SJCRH30 (cell line): Measurements from ENCODE around the gene PDS5B. TPM values are rescaled to one million over a fixed set of nuclear protein-coding genes. Genes with fewer than 3 reads are reported as not detected.
"Not testable (repeated sequence)": the region's sequence is repeated elsewhere in the genome, so short reads cannot be mapped to it uniquely, and the experiment has no call there.

ENCODE experiments used
- DNase-seq, 2 experiments: peaks; one replicate each; pipeline ENCODE4 v3.0.0-alpha.2; 2015 to 2020
- H3K27ac ChIP-seq: fragments of 250-450 bp; sonication (Bioruptor Pico); 2 replicates; pipeline ENCODE4 v1.5.1; 2020; ENCODE audit warnings: mild to moderate bottlenecking, moderate library complexity
- H3K27me3 ChIP-seq: fragments of 250-450 bp; sonication (Bioruptor Pico); 2 replicates; pipeline ENCODE4 v1.5.1; 2020; ENCODE audit warnings: mild to moderate bottlenecking, moderate library complexity
- H3K36me3 ChIP-seq: fragments of 250-450 bp; sonication (Bioruptor Pico); 2 replicates; pipeline ENCODE4 v1.5.1; 2020; ENCODE audit warnings: mild to moderate bottlenecking, moderate library complexity
- H3K4me1 ChIP-seq: fragments of 250-450 bp; sonication (Bioruptor Pico); 2 replicates; pipeline ENCODE4 v1.5.1; 2020; ENCODE audit warnings: mild to moderate bottlenecking, moderate library complexity
- H3K4me3 ChIP-seq: fragments of 250-450 bp; sonication (Bioruptor Pico); 2 replicates; pipeline ENCODE4 v1.5.1; 2020; ENCODE audit warnings: mild to moderate bottlenecking, moderate library complexity
- H3K9me3 ChIP-seq: fragments of 250-450 bp; sonication (Bioruptor Pico); replicated peaks from 2 replicates; pipeline ENCODE4 v1.5.1; 2020; ENCODE audit warnings: mild to moderate bottlenecking, moderate library complexity
- total RNA-seq: library from RNA; depleted of rRNA; stranded (reverse); fragments of >200 nt; shearing (Covaris generic); gene quantifications from 2 replicates; pipeline ENCODE4 v1.2.3, GENCODE V29; 2014; rRNA removed

The PDS5B gene, protein sequence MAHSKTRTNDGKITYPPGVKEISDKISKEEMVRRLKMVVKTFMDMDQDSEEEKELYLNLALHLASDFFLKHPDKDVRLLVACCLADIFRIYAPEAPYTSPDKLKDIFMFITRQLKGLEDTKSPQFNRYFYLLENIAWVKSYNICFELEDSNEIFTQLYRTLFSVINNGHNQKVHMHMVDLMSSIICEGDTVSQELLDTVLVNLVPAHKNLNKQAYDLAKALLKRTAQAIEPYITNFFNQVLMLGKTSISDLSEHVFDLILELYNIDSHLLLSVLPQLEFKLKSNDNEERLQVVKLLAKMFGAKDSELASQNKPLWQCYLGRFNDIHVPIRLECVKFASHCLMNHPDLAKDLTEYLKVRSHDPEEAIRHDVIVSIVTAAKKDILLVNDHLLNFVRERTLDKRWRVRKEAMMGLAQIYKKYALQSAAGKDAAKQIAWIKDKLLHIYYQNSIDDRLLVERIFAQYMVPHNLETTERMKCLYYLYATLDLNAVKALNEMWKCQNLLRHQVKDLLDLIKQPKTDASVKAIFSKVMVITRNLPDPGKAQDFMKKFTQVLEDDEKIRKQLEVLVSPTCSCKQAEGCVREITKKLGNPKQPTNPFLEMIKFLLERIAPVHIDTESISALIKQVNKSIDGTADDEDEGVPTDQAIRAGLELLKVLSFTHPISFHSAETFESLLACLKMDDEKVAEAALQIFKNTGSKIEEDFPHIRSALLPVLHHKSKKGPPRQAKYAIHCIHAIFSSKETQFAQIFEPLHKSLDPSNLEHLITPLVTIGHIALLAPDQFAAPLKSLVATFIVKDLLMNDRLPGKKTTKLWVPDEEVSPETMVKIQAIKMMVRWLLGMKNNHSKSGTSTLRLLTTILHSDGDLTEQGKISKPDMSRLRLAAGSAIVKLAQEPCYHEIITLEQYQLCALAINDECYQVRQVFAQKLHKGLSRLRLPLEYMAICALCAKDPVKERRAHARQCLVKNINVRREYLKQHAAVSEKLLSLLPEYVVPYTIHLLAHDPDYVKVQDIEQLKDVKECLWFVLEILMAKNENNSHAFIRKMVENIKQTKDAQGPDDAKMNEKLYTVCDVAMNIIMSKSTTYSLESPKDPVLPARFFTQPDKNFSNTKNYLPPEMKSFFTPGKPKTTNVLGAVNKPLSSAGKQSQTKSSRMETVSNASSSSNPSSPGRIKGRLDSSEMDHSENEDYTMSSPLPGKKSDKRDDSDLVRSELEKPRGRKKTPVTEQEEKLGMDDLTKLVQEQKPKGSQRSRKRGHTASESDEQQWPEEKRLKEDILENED (N-terminal part only)
- total RNA-seq: 69.3 and 83.7 TPM in 2 replicates

DNA sequence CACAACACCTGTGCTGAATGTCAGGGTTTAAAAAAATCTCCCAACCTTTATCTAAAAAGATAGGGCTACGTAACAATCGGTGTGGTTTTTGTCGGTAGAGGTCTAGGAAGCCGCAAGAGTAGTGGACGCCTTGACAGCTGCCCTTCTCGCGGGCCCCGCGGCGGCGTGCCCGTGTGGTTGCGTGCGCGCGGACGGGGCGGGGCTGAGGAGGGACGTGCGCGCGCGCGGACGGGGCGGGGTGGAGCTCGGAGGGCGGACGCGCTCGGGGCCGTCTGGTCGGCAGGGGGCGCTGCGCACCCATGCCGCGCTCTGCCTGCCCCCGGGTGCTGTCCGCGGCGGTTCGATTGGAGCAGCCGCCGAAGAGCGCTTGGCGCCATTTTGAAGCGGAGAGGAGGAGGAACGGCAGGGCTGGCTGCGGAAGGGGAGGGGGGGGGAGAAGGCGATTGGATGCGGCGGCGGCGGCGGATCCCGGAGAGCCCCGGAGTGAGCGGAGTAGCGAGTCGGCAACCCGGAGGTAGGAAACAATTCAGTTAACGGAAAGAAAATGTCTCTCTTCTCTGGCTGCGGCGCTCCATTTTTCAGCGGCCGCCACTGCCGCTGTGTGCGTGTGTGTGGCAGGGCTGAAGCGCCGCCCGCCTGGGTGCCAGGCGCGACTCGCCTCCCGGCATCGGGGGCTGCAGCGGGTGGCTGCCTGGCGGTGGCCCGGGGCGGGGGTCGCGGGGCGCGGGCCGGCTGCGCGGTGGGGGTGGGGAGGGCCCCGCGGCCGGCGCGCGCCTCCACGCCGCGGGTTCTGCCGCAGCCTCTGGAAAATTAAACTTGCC lies at the start of gene PDS5B:
PDS5B (plus strand) TSS at position 373 of the 821 bp plus-strand sequence. CDS start 62,321 bp downstream, outside the sequence.
- Histone ChIP-seq H3K36me3 (no peaks in the 10 kb centered on the region), H3K9me3 (no peaks in the 10 kb centered on the region), H3K27me3 (no peaks in the 10 kb centered on the region), H3K4me3 (peak within 1 kb of the TSS; percentile 87), H3K4me1 (peaks cover 3% of the 10 kb centered on the region; the same call in 1 of the 2 replicates), H3K27ac (peak within 1 kb of the TSS; percentile 90)
- peak; percentile 95 to 96 for DNase-seq

DNA sequence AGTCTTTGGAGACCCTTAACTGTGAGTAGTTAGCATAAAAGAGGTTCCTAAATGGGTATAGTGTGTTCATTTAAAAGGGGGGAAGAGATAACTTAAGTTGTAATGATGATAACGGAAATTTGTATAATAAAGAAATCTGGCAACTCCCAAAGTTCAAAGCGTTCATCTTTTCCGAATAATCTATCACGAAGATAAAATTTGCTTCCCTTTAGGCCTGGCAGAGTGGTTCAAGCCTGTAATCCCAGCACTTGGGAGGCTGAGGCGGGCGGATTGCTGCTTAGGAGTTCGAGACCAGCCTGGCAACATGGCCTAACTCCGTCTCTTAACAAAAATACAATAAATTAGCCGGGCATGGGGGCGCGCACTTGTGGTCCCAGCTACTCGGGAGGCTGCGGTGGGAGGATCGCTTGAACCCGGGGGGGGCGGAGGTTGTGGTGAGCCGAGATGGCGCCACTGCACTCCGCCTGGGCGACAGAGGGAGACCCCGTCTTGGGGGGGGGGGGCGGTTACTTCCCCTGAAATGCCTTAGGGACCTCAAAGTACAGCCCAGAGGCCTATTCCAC lies 48.6 kb upstream of the PDS5B start:
- no peaks in the 10 kb centered on the region for H3K9me3 ChIP-seq
- H3K27ac ChIP-seq: peak overlapping the region; percentile 62
- H3K27me3 ChIP-seq: no peaks in the 10 kb centered on the region
- no peaks in the 10 kb centered on the region; the same call in 1 of the 2 replicates for H3K4me1 ChIP-seq
- peak; percentile 46 to 51 for DNase-seq
- peaks cover 33% of the 10 kb centered on the region for H3K36me3 ChIP-seq
- H3K4me3 ChIP-seq: peak overlapping the region; percentile 78

DNA sequence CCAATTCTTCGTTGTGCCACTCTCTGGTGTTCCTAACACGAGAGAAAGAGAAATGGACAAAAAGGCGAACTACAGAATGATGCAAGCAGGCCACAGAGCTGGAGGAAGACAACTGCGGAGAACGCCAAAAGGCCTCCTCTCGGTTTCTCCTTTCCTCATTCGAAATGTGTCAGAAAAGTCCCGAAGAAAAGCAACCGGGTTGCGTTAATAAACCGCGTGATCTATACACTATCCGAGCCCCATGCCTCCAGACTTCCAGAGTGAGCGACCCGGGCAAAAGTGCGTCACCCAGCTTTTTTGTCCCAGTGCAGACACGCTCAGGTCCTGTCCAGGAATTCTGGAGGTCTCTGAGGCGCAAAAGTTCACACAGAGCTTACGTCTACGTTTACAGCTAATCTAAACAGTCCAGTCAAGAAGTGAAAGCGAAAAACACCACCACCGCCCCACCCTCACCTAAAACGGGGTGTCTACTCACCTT lies 48.1 kb upstream of the PDS5B start:
- no peaks in the 10 kb centered on the region; the same call in 1 of the 2 replicates for H3K4me1 ChIP-seq
- H3K36me3 ChIP-seq: peaks cover 33% of the 10 kb centered on the region
- no peaks in the 10 kb centered on the region for H3K9me3 ChIP-seq
- peak overlapping the region; percentile 78 for H3K4me3 ChIP-seq
- H3K27me3 ChIP-seq: no peaks in the 10 kb centered on the region
- H3K27ac ChIP-seq: peak overlapping the region; percentile 62
- peak in 1 of 2 experiments; percentile 45 for DNase-seq

DNA sequence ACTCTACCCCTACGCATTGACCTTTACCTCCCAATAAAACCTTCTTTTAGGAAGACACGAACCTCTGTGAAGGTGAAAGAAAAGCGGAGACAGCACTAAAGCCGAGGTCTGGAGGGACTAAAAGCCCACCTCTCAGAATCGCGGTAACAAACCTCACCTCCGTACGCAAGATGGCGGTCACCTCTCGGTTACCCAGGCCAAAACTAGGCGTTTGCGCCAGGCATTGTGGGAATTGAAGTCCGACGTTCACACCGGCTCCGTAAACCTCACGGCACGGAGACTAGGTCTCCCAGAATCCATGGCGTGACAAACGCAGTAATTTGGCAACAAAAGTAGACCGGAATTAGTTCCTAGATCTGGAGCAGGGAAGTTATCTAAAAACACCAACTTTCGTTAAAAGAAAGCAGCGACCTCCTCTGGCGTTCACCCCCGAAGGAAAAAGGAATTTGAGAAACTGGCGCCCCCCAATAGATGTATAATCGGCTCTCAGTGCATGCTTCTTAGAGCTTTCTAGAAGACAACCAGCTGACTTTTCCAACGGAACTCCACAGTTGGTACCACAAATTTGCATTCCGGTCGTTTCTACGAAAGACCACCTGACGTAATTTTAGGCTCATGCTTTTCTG lies 47.5 kb upstream of the PDS5B start, which contains the start of gene N4BP2L2:
N4BP2L2 (minus strand) TSS at position 175 of the 626 bp plus-strand sequence. CDS start 1,768 bp downstream, outside the sequence.
- H3K9me3 ChIP-seq: no peaks in the 10 kb centered on the region
- peak within 1 kb of the TSS; percentile 78 for H3K4me3 ChIP-seq
- H3K27me3 ChIP-seq: no peaks in the 10 kb centered on the region
- H3K4me1 ChIP-seq: no peaks in the 10 kb centered on the region; the same call in 1 of the 2 replicates
- peak within 1 kb of the TSS; percentile 62 for H3K27ac ChIP-seq
- peak; percentile 96 to 99 for DNase-seq
- H3K36me3 ChIP-seq: peaks cover 32% of the 10 kb centered on the region

DNA sequence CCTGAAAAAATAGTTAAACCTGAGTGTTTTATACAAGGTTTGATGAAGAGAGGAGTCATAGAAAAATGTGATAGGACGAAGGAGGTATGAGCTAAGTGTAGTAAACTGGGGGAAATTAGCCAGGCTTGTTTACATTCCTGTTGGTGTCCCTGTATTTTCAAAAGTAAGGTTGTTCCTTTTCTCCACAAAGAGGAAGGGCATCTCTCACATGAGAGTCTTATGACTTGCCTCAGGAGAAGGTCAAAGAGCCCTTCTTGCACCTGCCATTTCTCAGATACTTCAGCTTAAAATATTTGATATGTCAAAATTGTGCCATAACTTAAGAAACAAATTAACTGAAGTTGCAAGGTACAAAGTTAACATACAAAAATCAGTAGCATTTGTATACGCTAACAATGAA lies 44.0 kb upstream of the PDS5B start:
- Histone ChIP-seq H3K27me3 (no peaks in the 10 kb centered on the region), H3K4me1 (no peaks in the 10 kb centered on the region), H3K27ac (no peak overlapping the region), H3K4me3 (no peak overlapping the region), H3K9me3 (no peaks in the 10 kb centered on the region), H3K36me3 (no peaks in the 10 kb centered on the region; the same call in 1 of the 2 replicates)
- no peak for DNase-seq

DNA sequence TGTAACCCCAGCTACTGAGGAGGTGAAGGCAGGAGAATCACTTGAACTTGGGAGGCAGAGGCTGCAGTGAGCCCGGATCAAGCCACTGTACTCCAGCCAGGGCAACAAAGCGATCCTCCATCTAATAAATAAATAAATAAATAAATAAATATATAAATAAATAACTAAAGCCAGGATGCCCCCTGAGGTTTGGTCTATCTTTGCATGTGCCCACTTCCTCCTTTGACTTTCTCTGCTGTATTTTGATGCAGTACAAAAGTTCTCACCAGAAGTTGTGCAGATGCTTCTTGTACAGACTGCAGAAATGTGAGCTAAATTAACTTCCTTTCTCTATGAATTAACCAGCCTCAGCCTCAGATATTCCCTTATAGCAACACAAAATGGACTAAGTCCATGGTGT lies 41.2 kb upstream of the PDS5B start:
- no peaks in the 10 kb centered on the region for H3K9me3 ChIP-seq

DNA sequence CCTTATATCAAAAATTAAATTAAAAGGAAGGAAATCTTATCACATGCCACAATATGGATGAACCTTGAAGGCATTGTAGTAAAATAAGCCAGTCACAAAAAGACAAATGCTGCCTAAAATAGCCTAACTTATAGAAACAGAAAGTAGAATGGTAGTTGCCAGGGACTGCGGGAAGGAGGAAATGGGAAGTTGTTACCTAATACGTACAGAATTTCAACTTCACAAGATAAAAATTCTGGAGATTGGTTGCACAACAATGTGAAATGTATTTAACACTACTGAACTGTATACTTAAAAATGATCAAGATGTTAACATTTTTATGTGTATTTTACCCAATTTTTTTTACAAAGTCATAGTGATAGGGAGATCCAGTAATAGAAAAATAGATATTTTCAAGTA lies 37.4 kb upstream of the PDS5B start:
- H3K9me3 ChIP-seq: 0 out of 2 replicates have a peak, but pooled peaks cover 3% of the 10 kb centered on the region
- 0 out of 2 replicates have a peak, but pooled peaks cover 2% of the 10 kb centered on the region for H3K4me1 ChIP-seq
- H3K36me3 ChIP-seq: no peaks in the 10 kb centered on the region
- DNase-seq: no peak
- H3K4me3 ChIP-seq: no peak overlapping the region
- H3K27me3 ChIP-seq: no peaks in the 10 kb centered on the region
- H3K27ac ChIP-seq: no peak overlapping the region

More for the DNA sequence above, 41.2 kb upstream of the PDS5B start:
- Histone ChIP-seq H3K36me3 (no peaks in the 10 kb centered on the region), H3K27ac (no peak overlapping the region), H3K4me1 (no peaks in the 10 kb centered on the region), H3K4me3 (no peak overlapping the region), H3K27me3 (no peaks in the 10 kb centered on the region)
- no peak for DNase-seq

DNA sequence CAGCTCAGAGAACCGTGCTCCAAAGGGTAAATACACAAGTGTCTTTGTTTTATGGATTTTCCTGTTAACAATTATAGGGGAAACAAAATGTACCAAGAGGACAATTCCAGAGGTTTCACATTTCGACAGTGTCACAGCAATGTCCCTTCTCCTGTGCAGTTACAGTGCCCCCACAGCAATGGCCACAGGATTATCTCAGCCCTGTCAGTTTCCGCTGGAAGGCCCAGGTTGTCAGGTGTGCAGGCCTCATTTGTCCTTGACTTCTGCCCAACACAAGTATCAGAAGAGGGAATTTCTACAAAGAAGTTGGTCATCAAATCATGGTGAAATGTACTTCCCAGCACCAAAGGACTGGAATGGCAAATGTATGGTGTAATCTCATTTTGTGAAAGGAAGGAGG lies 36.5 kb upstream of the PDS5B start:
- H3K4me1 ChIP-seq: peaks cover 9% of the 10 kb centered on the region; the same call in 1 of the 2 replicates
- H3K4me3 ChIP-seq: no peak overlapping the region
- H3K9me3 ChIP-seq: 0 out of 2 replicates have a peak, but pooled peaks cover 3% of the 10 kb centered on the region
- DNase-seq: no peak
- no peak overlapping the region for H3K27ac ChIP-seq
- H3K27me3 ChIP-seq: no peaks in the 10 kb centered on the region
- no peaks in the 10 kb centered on the region for H3K36me3 ChIP-seq

DNA sequence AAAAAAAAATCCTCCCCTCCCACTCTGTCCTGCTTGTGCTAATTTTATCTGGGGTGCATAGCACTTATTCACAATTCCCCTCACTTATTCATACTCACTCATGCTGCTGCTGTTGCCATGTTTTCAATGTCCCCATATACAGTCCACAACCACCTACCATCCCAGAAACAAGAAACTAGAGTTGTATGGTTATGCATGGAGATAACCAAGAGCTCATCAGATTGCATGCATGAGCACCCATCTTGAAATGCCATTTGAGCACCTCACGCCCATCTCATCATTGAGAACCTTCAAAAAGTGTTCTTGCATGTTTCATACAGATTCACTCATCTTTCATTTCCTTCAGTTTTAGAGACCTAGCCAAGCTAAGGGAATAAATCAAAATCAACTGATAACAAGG lies 32.5 kb upstream of the PDS5B start:
- no peaks in the 10 kb centered on the region for H3K36me3 ChIP-seq
- no peak for DNase-seq
- no peak overlapping the region for H3K4me3 ChIP-seq
- peak overlapping the region; percentile 4; the same call in 1 of the 2 replicates for H3K27ac ChIP-seq
- 0 out of 2 replicates have a peak, but pooled peaks cover 3% of the 10 kb centered on the region for H3K9me3 ChIP-seq
- 0 out of 2 replicates have a peak, but pooled peaks cover 4% of the 10 kb centered on the region for H3K27me3 ChIP-seq
- H3K4me1 ChIP-seq: peaks cover 9% of the 10 kb centered on the region; the same call in 1 of the 2 replicates

DNA sequence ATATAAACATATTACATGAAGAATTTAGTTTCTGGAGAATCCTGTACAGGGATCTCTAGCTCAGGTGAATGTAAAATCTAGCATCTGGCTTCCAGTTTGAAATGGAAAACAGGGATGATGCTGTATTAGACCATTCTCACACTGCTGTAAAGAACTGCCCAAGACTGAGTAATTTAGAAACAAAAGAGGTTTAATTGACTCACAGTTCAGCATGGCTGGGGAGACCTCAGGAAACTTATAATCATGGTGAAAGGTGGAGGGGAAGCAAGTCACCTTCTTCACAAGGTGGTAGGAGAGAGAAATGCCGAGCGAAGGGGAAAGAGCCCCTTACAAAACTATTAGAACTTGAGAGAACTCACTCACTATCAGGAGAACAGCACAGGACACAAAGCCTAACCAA lies 30.6 kb upstream of the PDS5B start:
- no peak for DNase-seq
- H3K27ac ChIP-seq: no peak overlapping the region

DNA sequence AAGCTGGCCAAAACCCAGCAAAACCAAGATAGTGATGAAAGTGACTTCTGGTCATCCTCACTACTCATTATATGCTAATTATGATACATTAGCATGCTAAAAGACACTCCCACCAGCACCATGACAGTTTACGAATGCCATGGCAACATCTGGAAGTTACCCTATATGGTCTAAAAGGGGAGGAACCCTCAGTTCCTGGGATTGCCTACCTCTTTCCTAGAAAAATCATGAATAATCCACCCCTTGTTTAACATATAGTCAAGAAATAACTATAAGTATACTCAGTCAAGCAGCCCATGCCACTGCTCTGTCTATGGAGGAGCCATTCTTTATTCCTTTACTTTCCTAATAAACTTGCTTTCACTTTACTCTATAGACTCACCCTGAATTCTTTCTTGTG lies 25.4 kb upstream of the PDS5B start:
- not testable (repeated sequence) for H3K4me3 ChIP-seq, H3K27ac ChIP-seq, H3K9me3 ChIP-seq, H3K4me1 ChIP-seq, H3K27me3 ChIP-seq, DNase-seq, H3K36me3 ChIP-seq

More for the DNA sequence above, 30.6 kb upstream of the PDS5B start:
- H3K27me3 ChIP-seq: 0 out of 2 replicates have a peak, but pooled peaks cover 4% of the 10 kb centered on the region
- no peak overlapping the region for H3K4me3 ChIP-seq
- no peaks in the 10 kb centered on the region for H3K36me3 ChIP-seq
- 0 out of 2 replicates have a peak, but pooled peaks cover 3% of the 10 kb centered on the region for H3K9me3 ChIP-seq
- peaks cover 9% of the 10 kb centered on the region; the same call in 1 of the 2 replicates for H3K4me1 ChIP-seq

DNA sequence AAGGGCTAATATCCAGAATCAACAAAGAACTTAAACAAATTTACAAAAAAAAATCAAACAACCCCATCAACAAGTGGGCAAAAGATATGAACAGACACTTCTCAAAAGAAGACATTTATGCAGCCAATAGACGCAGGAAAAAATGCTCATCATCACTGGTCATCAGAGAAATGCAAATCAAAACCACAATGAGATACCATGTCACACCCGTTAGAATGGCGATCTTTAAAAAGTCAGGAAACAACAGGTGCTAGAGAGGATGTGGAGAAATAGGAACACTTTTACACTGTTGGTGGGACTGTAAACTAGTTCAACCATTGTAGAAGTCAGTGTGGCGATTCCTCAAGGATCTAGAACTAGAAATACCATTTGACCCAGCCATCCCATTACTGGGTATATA lies 10.6 kb upstream of the PDS5B start:
- H3K36me3 ChIP-seq, DNase-seq, H3K4me1 ChIP-seq, H3K4me3 ChIP-seq, H3K27ac ChIP-seq, H3K9me3 ChIP-seq, H3K27me3 ChIP-seq: not testable (repeated sequence)
